Measurements from ENCODE around the gene EFCAB7.

EFCAB7 gene

DNA sequence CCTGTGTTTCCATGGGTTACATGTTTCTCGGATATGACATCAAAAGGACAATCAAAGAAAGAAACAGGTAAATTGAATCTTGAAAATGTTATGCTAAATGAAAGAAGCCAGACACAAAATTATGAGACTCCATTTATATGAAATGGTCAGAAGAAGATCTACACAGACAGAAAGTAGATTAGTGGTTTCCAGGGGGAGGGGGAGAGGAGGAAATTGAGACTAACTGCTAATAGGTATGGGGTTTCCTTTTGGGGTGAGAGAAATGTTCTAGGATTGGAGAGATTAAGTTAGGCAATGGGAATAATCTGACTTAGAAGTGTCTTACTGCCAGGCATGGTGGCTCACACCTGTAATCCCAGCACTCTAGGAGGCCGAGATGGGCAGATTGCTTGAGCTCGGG is 22.1 kb upstream of the EFCAB7 start:
- no peak for TF ChIP-seq CTCF (IDR thresholded peaks at IDR 0.05)

DNA sequence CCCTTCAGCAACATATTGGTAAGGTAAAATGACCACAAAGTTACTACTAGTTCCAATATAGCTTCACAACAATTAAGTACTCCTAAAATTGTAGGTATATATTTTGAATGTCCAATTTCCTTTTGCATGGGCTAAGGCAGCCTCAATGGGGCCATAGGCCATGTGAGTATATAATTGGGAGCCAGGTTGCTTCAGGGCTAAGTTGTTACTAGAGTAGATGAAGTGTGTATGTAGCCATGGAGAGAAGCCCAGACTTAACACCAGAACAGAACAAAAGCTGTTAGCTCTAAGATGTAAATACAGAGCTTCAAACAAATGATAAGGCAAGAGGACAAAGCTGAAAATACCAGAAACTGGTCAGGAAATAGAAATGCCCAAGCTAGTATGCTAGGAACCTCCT is 16.5 kb upstream of the EFCAB7 start:
- no peak for TF ChIP-seq CTCF (IDR thresholded peaks at IDR 0.05)

- no peak for TF ChIP-seq CTCF (IDR thresholded peaks at IDR 0.05)
Measured at GRCh38 chr1:63509718-63510117, 13.6 kb upstream of the EFCAB7 start.

GRCh38 chr1:63512584-63512983 is 10.7 kb upstream of the EFCAB7 start:
- TF ChIP-seq CTCF (IDR thresholded peaks at IDR 0.05), result no peak

DNA sequence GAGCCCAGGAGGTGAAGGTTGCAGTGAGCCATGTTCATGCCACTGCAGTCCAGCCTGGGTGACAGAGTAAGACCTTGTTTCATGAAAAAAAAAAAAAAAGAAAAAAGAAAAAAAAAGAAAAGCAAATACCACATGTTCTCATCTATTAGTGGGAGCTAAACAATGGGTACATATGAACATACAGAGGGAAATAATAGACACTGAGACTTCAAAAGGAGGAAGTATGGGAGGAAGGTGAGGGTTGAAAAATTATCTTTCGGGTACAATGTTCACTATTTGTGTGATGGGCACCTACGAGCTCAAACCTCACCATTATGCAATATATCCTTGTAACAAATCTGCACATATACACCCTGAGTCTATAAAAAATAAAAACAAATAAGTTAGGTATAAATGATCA is 6.7 kb upstream of the EFCAB7 start:
- no peak for TF ChIP-seq CTCF (IDR thresholded peaks at IDR 0.05)

DNA sequence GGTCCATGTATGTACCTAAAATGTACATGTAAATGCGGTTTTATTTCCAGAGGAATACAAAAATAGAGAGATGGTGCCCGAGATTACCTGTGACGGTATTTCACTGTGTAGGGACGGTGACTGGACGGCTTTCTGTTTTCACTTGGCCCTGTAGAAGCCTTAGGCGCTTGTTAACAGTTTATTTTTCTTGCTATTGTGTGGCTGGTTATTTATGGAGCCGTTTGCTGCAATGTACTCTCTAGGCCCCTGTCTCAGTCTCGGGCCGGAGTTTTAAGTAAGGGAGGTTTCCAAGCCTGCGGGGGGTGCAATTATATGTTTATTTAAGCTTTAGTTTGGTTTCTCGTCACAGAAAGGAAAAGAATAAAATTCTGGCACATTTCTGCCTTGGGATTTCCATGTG is 413 bp downstream of the EFCAB7 start:
- no peak for TF ChIP-seq CTCF (IDR thresholded peaks at IDR 0.05)

GRCh38 chr1:63524201-63524600 is 876 bp downstream of the EFCAB7 start:
- no peak for TF ChIP-seq CTCF (IDR thresholded peaks at IDR 0.05)

GRCh38 chr1:63532727-63533126 is 9.4 kb downstream of the EFCAB7 start:
- no peak for TF ChIP-seq CTCF (IDR thresholded peaks at IDR 0.05)
